Esophagus muscularis mucosa (tissue), 3 donors: ENCODE results near the gene MARF1.

Source experiments
- EP300 ChIP-seq: sonication (generic); formaldehyde crosslinking; IDR thresholded peaks from one replicate; pipeline ENCODE4 v1.6.1; 2017; ENCODE audit warnings: antibody characterized with exemption
- POLR2AphosphoS5 ChIP-seq, 2 donors: sonication (generic); formaldehyde crosslinking; IDR thresholded peaks; one replicate each; pipeline ENCODE4 v1.6.1; 2017; ENCODE audit warnings: antibody characterized with exemption in 2 of 2

- no peak for TF ChIP-seq EP300
- TF ChIP-seq POLR2AphosphoS5 (IDR thresholded peaks at IDR 0.05): no peak
Observed at GRCh38 chr16:15621456-15621855, 21.5 kb downstream of the MARF1 start.
